22Rv1 (cell line): ENCODE measurements around the gene GREB1.

ENCODE experiments used
- H3K27ac ChIP-seq: fragments of 450-650 bp; 2 replicates; pipeline ENCODE4 v1.5.1; 2017
- ZFX ChIP-seq: fragments of 450-650 bp; IDR thresholded peaks from 2 replicates; pipeline ENCODE4 v1.6.1; 2017; ENCODE audit warnings: antibody characterized with exemption, borderline replicate concordance
- TF ChIP-seq, protein P1 (sequence below): fragments of 450-650 bp; IDR thresholded peaks from 2 replicates; pipeline ENCODE4 v1.5.1; 2017; ENCODE audit warnings: mild to moderate bottlenecking

GREB1 gene

DNA sequence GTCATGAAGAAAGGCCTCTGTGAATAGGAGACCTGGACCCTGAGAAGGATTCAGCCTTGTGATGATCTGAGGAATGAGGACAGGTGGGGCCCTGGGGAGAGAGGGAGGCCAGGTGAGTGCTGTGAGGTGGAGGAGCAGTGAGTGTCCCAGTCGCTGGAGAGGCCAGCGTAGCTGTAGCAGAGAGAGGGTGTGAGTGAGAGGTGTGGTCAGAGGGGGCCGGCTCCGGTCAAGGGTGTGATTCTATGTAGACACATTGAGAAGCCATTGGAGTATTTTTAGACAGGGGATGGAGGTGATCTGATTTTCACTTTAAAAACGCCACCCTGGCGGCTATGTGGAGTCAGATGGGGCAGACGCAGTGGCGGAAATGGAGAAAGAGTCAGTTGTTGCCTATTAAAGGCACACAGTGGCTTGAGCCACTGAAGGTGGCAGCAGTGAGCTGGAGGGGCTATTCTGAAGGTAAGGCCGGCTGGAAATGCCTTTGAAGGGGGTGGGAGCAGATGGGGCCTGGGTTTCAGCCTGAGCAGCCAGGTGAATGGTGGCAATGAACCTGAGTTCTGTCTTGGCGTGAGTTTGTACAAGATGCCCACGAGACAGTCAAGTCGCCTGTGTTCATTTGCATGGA lies 55.6 kb downstream of the GREB1 start:
- H3K27ac ChIP-seq: no peak overlapping the region
- no peak for TF ChIP-seq ZFX
- TF ChIP-seq, protein P1, sequence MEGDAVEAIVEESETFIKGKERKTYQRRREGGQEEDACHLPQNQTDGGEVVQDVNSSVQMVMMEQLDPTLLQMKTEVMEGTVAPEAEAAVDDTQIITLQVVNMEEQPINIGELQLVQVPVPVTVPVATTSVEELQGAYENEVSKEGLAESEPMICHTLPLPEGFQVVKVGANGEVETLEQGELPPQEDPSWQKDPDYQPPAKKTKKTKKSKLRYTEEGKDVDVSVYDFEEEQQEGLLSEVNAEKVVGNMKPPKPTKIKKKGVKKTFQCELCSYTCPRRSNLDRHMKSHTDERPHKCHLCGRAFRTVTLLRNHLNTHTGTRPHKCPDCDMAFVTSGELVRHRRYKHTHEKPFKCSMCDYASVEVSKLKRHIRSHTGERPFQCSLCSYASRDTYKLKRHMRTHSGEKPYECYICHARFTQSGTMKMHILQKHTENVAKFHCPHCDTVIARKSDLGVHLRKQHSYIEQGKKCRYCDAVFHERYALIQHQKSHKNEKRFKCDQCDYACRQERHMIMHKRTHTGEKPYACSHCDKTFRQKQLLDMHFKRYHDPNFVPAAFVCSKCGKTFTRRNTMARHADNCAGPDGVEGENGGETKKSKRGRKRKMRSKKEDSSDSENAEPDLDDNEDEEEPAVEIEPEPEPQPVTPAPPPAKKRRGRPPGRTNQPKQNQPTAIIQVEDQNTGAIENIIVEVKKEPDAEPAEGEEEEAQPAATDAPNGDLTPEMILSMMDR: peak; percentile 26; the same call in 1 of the 2 replicates

GRCh38 chr2:11590193-11590592 lies 56.3 kb downstream of the GREB1 start:
- H3K27ac ChIP-seq: no peak overlapping the region

GRCh38 chr2:11591091-11591490 lies 57.2 kb downstream of the GREB1 start:
- H3K27ac ChIP-seq: no peak overlapping the region
- no peak for TF ChIP-seq ZFX

More at GRCh38 chr2:11590193-11590592, 56.3 kb downstream of the GREB1 start:
- TF ChIP-seq, protein P1: no peak
- no peak for TF ChIP-seq ZFX

GRCh38 chr2:11592671-11593574 lies 59.1 kb downstream of the GREB1 start:
- H3K27ac ChIP-seq: no peak overlapping the region
- TF ChIP-seq, protein P1: no peak

DNA sequence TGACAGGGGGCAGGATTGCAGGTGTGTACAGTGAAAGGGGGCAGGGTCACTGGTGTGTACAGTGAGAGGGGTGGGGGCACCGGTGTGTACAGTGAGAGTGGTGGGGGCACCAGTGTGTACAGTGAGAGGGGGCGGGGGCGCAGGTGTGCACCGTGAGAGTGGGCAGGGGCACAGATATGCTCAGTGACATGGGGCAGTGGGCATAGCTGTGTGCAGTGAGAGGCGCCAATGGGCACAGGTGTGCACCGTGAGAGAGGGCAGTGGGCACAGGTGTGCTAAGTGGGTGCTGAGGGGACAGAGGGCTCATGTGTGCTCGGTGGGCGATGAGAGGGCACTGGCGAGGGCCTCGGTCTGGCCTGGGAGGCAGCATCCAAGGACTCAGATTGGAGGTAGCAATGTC lies 63.0 kb downstream of the GREB1 start:
- TF ChIP-seq ZFX: no peak
- TF ChIP-seq, protein P1: no peak
- H3K27ac ChIP-seq: no peak overlapping the region

DNA sequence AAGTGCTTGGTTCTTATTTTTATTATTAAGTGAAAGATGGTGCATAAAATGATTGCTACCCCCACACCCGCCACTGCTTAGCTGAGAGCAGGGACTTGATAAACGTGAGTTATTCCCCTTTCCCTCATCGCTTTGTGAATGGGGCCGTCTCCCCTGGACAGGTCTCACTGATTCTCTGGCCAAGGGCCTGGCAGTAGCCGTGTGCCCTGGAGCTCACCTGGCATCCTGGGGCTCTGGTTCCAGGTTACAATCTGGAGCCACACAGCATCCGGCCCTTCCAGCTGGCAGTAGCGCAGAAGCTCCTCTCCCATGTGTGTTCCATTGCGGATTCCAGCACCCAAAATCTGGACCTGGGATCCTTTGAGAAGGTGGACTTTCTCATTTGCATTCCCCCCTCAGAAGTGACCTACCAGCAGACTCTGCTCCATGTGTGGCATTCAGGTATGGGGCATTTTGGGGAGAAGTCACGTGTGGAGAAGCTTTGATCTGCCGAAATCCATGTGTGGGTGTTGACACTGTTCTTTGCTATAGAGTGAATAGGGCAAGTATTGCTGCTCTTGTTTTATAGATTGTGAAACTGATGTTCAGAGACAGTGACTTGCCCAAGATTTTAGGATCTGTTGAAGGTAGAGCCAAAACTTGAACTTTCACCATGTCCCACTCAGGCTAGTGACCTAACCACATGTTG lies 63.8 kb downstream of the GREB1 start:
- TF ChIP-seq ZFX: no peak
- TF ChIP-seq, protein P1: no peak
- no peak overlapping the region for H3K27ac ChIP-seq

- TF ChIP-seq ZFX: no peak
- TF ChIP-seq, protein P1: no peak
- no peak overlapping the region for H3K27ac ChIP-seq
Observed at GRCh38 chr2:11598228-11598731, 64.4 kb downstream of the GREB1 start.
